H9 (cell line): Measurements from ENCODE around the gene SLC46A2. TPM values are rescaled to one million over a fixed set of nuclear protein-coding genes. Genes with fewer than 3 reads are reported as not detected.

Experiments used
- DNase-seq: peaks from one replicate; pipeline ENCODE4 v3.0.0-alpha.2; 2017
- H2AFZ ChIP-seq: one replicate; pipeline ENCODE4 v1.6.1; 2013; ENCODE audit warnings: mild to moderate bottlenecking, low read length, control low read depth, moderate library complexity
- H2AK5ac ChIP-seq: 2 replicates; pipeline ENCODE4 v1.6.1; 2013; ENCODE audit warnings: low read length, control low read depth, mixed read lengths; ENCODE audit not compliant: insufficient read length
- H2BK120ac ChIP-seq: one replicate; pipeline ENCODE4 v1.6.1; 2013; ENCODE audit warnings: low read depth, mild to moderate bottlenecking, low read length, control low read depth, inconsistent platforms; ENCODE audit not compliant: poor library complexity, severe bottlenecking
- H2BK12ac ChIP-seq: 2 replicates; pipeline ENCODE4 v1.6.1; 2013; ENCODE audit warnings: low read length, control low read depth, mixed read lengths, low read depth; ENCODE audit not compliant: insufficient read length
- H2BK15ac ChIP-seq: 2 replicates; pipeline ENCODE4 v1.6.1; 2013; ENCODE audit warnings: low read depth, low read length, control low read depth
- H2BK20ac ChIP-seq: one replicate; pipeline ENCODE4 v1.6.1; 2013; ENCODE audit warnings: low read depth, mild to moderate bottlenecking, low read length, control low read depth, inconsistent platforms; ENCODE audit not compliant: poor library complexity, severe bottlenecking
- H2BK5ac ChIP-seq: 2 replicates; pipeline ENCODE4 v1.6.1; 2013; ENCODE audit warnings: low read length, control low read depth, mixed read lengths; ENCODE audit not compliant: insufficient read length
- H3K14ac ChIP-seq: 2 replicates; pipeline ENCODE4 v1.6.1; 2013; ENCODE audit warnings: low read length, control low read depth; ENCODE audit not compliant: insufficient read depth
- H3K18ac ChIP-seq: 2 replicates; pipeline ENCODE4 v1.6.1; 2013; ENCODE audit warnings: low read depth, mild to moderate bottlenecking, mixed read lengths, low read length, control low read depth; ENCODE audit not compliant: insufficient read length
- H3K23ac ChIP-seq: 2 replicates; pipeline ENCODE4 v1.6.1; 2013; ENCODE audit warnings: low read length, control low read depth, mixed read lengths, low read depth; ENCODE audit not compliant: insufficient read length
- H3K23me2 ChIP-seq: 2 replicates; pipeline ENCODE4 v1.6.1; 2013; ENCODE audit warnings: low read depth, mild to moderate bottlenecking, mixed read lengths, low read length, control low read depth; ENCODE audit not compliant: insufficient read length, poor library complexity, severe bottlenecking
- H3K27ac ChIP-seq: 2 replicates; pipeline ENCODE4 v1.5.1; 2013; ENCODE audit warnings: low read length, control low read depth, mixed read lengths, low read depth; ENCODE audit not compliant: insufficient read length
- H3K27me3 ChIP-seq: 2 replicates; pipeline ENCODE4 v1.6.1; 2013; ENCODE audit warnings: low read length, control low read depth, inconsistent platforms; ENCODE audit not compliant: insufficient read depth
- H3K4ac ChIP-seq: 2 replicates; pipeline ENCODE4 v1.6.1; 2013; ENCODE audit warnings: low read depth, mild to moderate bottlenecking, control low read depth, inconsistent platforms, low read length, moderate library complexity
- H3K4me1 ChIP-seq: 2 replicates; pipeline ENCODE4 v1.6.1; 2013; ENCODE audit warnings: low read length, control low read depth, inconsistent platforms; ENCODE audit not compliant: insufficient read depth
- H3K4me2 ChIP-seq: 2 replicates; pipeline ENCODE4 v1.6.1; 2013; ENCODE audit warnings: low read length, control low read depth, mixed read lengths; ENCODE audit not compliant: insufficient read length, insufficient read depth
- H3K56ac ChIP-seq: 2 replicates; pipeline ENCODE4 v1.6.1; 2013; ENCODE audit warnings: low read depth, mild to moderate bottlenecking, mixed read lengths, low read length, control low read depth; ENCODE audit not compliant: insufficient read length
- H3K79me1 ChIP-seq: 2 replicates; pipeline ENCODE4 v1.6.1; 2013; ENCODE audit warnings: low read depth, mild to moderate bottlenecking, moderate library complexity, low read length, control low read depth, inconsistent platforms; ENCODE audit not compliant: insufficient read depth, poor library complexity, severe bottlenecking
- H3K79me2 ChIP-seq: 2 replicates; pipeline ENCODE4 v1.6.1; 2013; ENCODE audit warnings: low read length, control low read depth, inconsistent platforms; ENCODE audit not compliant: insufficient read depth
- H3K9ac ChIP-seq: 2 replicates; pipeline ENCODE4 v1.6.1; 2013; ENCODE audit warnings: low read length, control low read depth, mixed read lengths; ENCODE audit not compliant: insufficient read length; ENCODE audit errors: extremely low read depth
- H3K9me3 ChIP-seq: one replicate; pipeline ENCODE4 v1.6.1; 2013; ENCODE audit warnings: low read depth, low read length, inconsistent platforms; ENCODE audit not compliant: control insufficient read depth
- H3T11ph ChIP-seq: one replicate; pipeline ENCODE4 v1.6.1; 2013; ENCODE audit warnings: mild to moderate bottlenecking, low read length, control low read depth, inconsistent platforms
- H4K20me1 ChIP-seq: one replicate; pipeline ENCODE4 v1.6.1; 2013; ENCODE audit not compliant: control insufficient read depth, insufficient read length, insufficient read depth
- H4K5ac ChIP-seq: 2 replicates; pipeline ENCODE4 v1.6.1; 2013; ENCODE audit warnings: low read depth, mild to moderate bottlenecking, mixed read lengths, low read length, control low read depth; ENCODE audit not compliant: insufficient read length
- H4K8ac ChIP-seq: replicated peaks from 2 replicates; pipeline ENCODE4 v1.6.1; 2013; ENCODE audit warnings: low read length, control low read depth, mixed read lengths, low read depth; ENCODE audit not compliant: insufficient read length
- H4K91ac ChIP-seq: 2 replicates; pipeline ENCODE4 v1.6.1; 2013; ENCODE audit warnings: low read depth, mild to moderate bottlenecking, moderate library complexity, mixed read lengths, low read length, control low read depth; ENCODE audit not compliant: insufficient read length
- H3K27ac Mint-ChIP-seq, 3 experiments: 2 replicates in 2 of 3; 3 replicates in 1 of 3; pipeline ENCODE4 v1.8.0; 2020 to 2021; ENCODE audit warnings: mixed read lengths in 3 of 3, mild to moderate bottlenecking in 1 of 3, moderate library complexity in 1 of 3
- H3K27me3 Mint-ChIP-seq: 2 replicates; pipeline ENCODE4 v1.8.0; 2021; ENCODE audit warnings: low read depth, mild to moderate bottlenecking, moderate library complexity, mixed read lengths
- H3K36me3 Mint-ChIP-seq, 3 experiments: 2 replicates in 2 of 3; 3 replicates in 1 of 3; pipeline ENCODE4 v1.8.0; 2020 to 2021; ENCODE audit warnings: low read depth in 3 of 3, mixed read lengths in 3 of 3; ENCODE audit not compliant: insufficient read depth in 1 of 3
- H3K4me1 Mint-ChIP-seq, 2 experiments: 2 replicates each; pipeline ENCODE4 v1.8.0; 2020; ENCODE audit warnings: mixed read lengths in 2 of 2
- H3K4me3 Mint-ChIP-seq, 2 experiments: 2 replicates in 1 of 2; 3 replicates in 1 of 2; pipeline ENCODE4 v1.8.0; 2020 to 2021; ENCODE audit warnings: mild to moderate bottlenecking in 2 of 2, mixed read lengths in 2 of 2, moderate library complexity in 1 of 2
- H3K9me3 Mint-ChIP-seq, 2 experiments: 2 replicates in 1 of 2; 3 replicates in 1 of 2; pipeline ENCODE4 v1.8.0; 2020; ENCODE audit warnings: mild to moderate bottlenecking in 2 of 2, mixed read lengths in 2 of 2, moderate library complexity in 1 of 2
- CTCF ChIP-seq: fragments of 200-600 bp; sonication (generic); conservative IDR thresholded peaks from 3 replicates; pipeline ENCODE4 v1.8.0; 2021; ENCODE audit warnings: antibody characterized with exemption, mild to moderate bottlenecking
- WGBS: extraction: QIAGEN DNeasy Blood & Tissue Kit; methylation state at CpG from one replicate; pipeline ENCODE4 v1.1.7; 2013; ENCODE audit warnings: missing lambda C conversion rate, low lambda C conversion rate, mixed read lengths; ENCODE audit not compliant: insufficient read length; ENCODE audit errors: extremely low coverage; 5-methylcytosine and 5-hydroxymethylcytosine counted together
- total RNA-seq: library from RNA; stranded (reverse); gene quantifications from 2 replicates; pipeline ENCODE4 v1.2.1, GENCODE V29; 2021

SLC46A2 gene
- total RNA-seq, 1 experiment from 2014 or later, result not detected

DNA sequence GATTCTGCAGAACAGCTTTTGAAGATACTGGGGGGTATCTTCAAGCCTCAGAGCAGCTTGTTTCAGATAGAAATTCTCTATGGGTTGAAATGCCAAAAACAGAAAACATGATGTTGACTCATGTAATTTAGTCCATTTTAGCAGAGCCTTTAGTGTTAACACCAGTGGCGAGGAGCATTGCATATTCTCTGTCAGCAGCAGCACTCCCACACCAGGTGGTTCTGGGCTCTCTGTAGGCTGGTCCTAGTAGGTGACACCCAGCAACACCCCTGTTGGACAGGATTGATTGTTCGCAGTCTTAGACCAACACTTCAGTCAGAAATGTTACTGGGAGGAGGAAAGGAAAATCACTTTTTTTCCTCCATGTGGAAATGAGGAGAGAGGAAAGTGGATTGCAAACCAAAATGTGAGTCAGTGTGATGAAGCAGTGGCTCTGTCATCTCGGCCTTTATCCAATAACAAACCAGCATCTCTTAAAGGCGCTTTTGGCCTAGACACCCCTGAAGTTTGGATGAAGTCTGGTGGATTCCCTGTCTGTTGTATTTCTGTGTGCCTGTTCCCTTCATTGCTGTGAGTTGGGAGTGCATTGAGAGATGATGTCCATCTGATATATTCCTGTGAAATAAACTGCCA lies 16.8 kb downstream of the SLC46A2 start:
- Histone ChIP-seq H2BK20ac (no peak overlapping the region), H2AFZ (no peak overlapping the region), H4K5ac (no peak overlapping the region), H2BK12ac (no peak overlapping the region), H4K20me1 (no peaks in the 10 kb centered on the region), H3K56ac (no peak overlapping the region), H4K8ac (no peak overlapping the region), H2AK5ac (no peak overlapping the region), H3K9me3 (no peaks in the 10 kb centered on the region), H3K4ac (no peak overlapping the region), H2BK15ac (no peak overlapping the region), H3K4me1 (peaks cover 6% of the 10 kb centered on the region; the same call in 1 of the 2 replicates), H3K23ac (no peak overlapping the region), H3K14ac (no peak overlapping the region), H3K18ac (no peak overlapping the region), H2BK5ac (no peak overlapping the region), H4K91ac (no peak overlapping the region), H3K9ac (no peak overlapping the region), H3K23me2 (no peaks in the 10 kb centered on the region), H3K27me3 (no peaks in the 10 kb centered on the region), H2BK120ac (no peak overlapping the region), H3K79me2 (no peaks in the 10 kb centered on the region), H3T11ph (no peak overlapping the region), H3K79me1 (no peaks in the 10 kb centered on the region), H3K4me2 (no peak overlapping the region), H3K27ac (no peak overlapping the region)
- H3K9me3 Mint-ChIP-seq, result no peaks in the 10 kb centered on the region
- peaks cover 14% of the 10 kb centered on the region in 2 experiments for H3K4me1 Mint-ChIP-seq
- H3K27me3 Mint-ChIP-seq, result no peaks in the 10 kb centered on the region
- no CpG with 5 or more reads among the region's 4 CpGs for WGBS
- peaks cover 5 to 19% (median 7%) of the 10 kb centered on the region in 3 experiments; a peak in 5 of 7 replicates for H3K36me3 Mint-ChIP-seq
- no peak for DNase-seq
- no peak overlapping the region; a peak in 2 of 7 replicates for H3K27ac Mint-ChIP-seq
- H3K4me3 Mint-ChIP-seq, result no peak overlapping the region
- TF ChIP-seq CTCF, result no peak
